ENCODE data around the gene DNAJC4. TPM values are rescaled to one million over a fixed set of nuclear protein-coding genes. Genes with fewer than 3 reads are reported as not detected.

Gene DNAJC4
- polyA plus RNA-seq, 1 donor (not counting 4 experiments of a cell fraction or from before 2014, with no cell fraction given), result 12.2 TPM

DNA sequence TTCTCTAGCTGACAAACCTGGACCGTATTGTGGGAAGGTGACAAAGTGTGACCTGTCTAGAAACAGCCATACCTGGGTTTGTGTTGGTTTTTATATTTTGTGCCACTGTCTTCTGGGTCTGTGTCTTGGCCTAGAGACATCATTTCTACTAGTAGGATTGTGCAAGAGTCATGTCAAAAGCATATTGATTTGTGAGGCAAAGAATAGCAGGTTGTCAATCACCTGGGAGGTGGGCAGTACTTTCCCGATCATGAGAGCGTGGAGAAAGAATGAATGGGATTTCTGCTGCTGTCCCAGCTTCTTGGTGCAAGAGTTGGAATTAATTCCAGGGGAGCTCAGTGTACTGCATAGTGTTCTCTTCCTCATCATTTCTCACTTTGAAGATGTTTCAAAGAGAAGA is 28.8 kb upstream of the DNAJC4 start:
- dilution Hi-C loops (cut with MboI; ENCODE audit: extremely low pct_ligation_motif_present, low sequenced_read_pairs), result no loop called here
- FAIRE-seq (no peak), DNase-seq (ENCODE audit: low read depth, low spot score) (no peak)
- no peaks in the 10 kb centered on the region for H3K9me3 ChIP-seq (ENCODE audit: control insufficient read depth, low read depth, low read length)
- peaks cover under 1% of the 10 kb centered on the region for H3K79me2 ChIP-seq (ENCODE audit: control insufficient read depth, insufficient read depth, low read length)
- H3K4me2 ChIP-seq (ENCODE audit: control insufficient read depth, extremely low read depth, insufficient read depth, low read depth, low read length), result no peak overlapping the region
- H3K36me3 ChIP-seq (ENCODE audit: control insufficient read depth in 2 of 2, extremely low read depth in 1 of 2, insufficient read depth in 2 of 2, low read length in 2 of 2), result peaks cover 44 to 74% of the 10 kb centered on the region in 2 experiments
- H3K4me3 ChIP-seq (ENCODE audit: control insufficient read depth in 2 of 3, extremely low read depth in 1 of 3, insufficient read depth in 2 of 3, low read depth in 1 of 3, low read length in 3 of 3), result no peak overlapping the region
- H3K9ac ChIP-seq (ENCODE audit: control insufficient read depth, extremely low read depth, insufficient read depth, low read length), result no peak overlapping the region
- H3K9me1 ChIP-seq (ENCODE audit: control insufficient read depth, extremely low read depth, insufficient read depth, low read length), result no peaks in the 10 kb centered on the region
- no peaks in the 10 kb centered on the region for H3K27me3 ChIP-seq (ENCODE audit: control insufficient read depth, extremely low read depth, insufficient read depth, low read length)
- TF ChIP-seq, protein P1, sequence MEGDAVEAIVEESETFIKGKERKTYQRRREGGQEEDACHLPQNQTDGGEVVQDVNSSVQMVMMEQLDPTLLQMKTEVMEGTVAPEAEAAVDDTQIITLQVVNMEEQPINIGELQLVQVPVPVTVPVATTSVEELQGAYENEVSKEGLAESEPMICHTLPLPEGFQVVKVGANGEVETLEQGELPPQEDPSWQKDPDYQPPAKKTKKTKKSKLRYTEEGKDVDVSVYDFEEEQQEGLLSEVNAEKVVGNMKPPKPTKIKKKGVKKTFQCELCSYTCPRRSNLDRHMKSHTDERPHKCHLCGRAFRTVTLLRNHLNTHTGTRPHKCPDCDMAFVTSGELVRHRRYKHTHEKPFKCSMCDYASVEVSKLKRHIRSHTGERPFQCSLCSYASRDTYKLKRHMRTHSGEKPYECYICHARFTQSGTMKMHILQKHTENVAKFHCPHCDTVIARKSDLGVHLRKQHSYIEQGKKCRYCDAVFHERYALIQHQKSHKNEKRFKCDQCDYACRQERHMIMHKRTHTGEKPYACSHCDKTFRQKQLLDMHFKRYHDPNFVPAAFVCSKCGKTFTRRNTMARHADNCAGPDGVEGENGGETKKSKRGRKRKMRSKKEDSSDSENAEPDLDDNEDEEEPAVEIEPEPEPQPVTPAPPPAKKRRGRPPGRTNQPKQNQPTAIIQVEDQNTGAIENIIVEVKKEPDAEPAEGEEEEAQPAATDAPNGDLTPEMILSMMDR (optimal IDR thresholded peaks at IDR 0.05 in 1 of 3, IDR thresholded peaks at IDR 0.05 in 1 of 3, conservative IDR thresholded peaks at IDR 0.05 in 1 of 3; ENCODE audit: extremely low read depth in 1 of 3, insufficient read depth in 2 of 3, low read length in 3 of 3), result no peak
- TF ChIP-seq EZH2 (IDR thresholded peaks at IDR 0.05; ENCODE audit: low read length), result no peak
- H3K4me1 ChIP-seq (ENCODE audit: control insufficient read depth, extremely low read depth, insufficient read depth, low read length), result no peaks in the 10 kb centered on the region
- peaks cover 17% of the 10 kb centered on the region for H4K20me1 ChIP-seq (ENCODE audit: control insufficient read depth, extremely low read depth, insufficient read depth, low read length)
- no peak overlapping the region for H3K27ac ChIP-seq (ENCODE audit: control insufficient read depth, insufficient read depth, low read length)
- no peak overlapping the region for H2AFZ ChIP-seq (ENCODE audit: control insufficient read depth, low read length)

DNA sequence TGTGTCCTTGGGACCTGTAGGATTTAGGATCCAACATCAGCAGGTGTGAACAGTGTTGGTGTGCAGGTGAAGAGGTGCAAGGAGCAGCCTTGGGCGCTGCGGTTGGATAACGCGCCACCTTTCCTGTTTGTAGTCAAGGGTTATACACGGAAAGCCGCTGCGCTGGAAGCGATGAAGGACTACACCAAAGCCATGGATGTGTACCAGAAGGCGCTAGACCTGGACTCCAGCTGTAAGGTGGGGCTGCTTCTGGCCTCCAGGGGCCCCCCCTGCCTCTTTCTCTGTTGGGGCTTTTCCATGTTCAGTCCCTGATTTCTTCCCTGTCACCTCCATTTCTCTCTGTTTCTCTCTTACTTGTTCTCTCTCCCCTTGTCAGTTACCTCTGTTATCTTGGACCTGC is 27.4 kb upstream of the DNAJC4 start:
- no peak for TF ChIP-seq EZH2 (IDR thresholded peaks at IDR 0.05; ENCODE audit: low read length)
- TF ChIP-seq, protein P1 (optimal IDR thresholded peaks at IDR 0.05 in 1 of 3, IDR thresholded peaks at IDR 0.05 in 1 of 3, conservative IDR thresholded peaks at IDR 0.05 in 1 of 3; ENCODE audit: extremely low read depth in 1 of 3, insufficient read depth in 2 of 3, low read length in 3 of 3), result no peak
- peaks cover 17% of the 10 kb centered on the region for H4K20me1 ChIP-seq (ENCODE audit: control insufficient read depth, extremely low read depth, insufficient read depth, low read length)
- FAIRE-seq, result no peak
- no peaks in the 10 kb centered on the region for H3K79me2 ChIP-seq (ENCODE audit: control insufficient read depth, insufficient read depth, low read length)
- no peak for DNase-seq (ENCODE audit: low read depth, low spot score)
- H3K36me3 ChIP-seq (ENCODE audit: control insufficient read depth in 2 of 2, extremely low read depth in 1 of 2, insufficient read depth in 2 of 2, low read length in 2 of 2), result peaks cover 38 to 60% of the 10 kb centered on the region in 2 experiments
- no peaks in the 10 kb centered on the region for H3K27me3 ChIP-seq (ENCODE audit: control insufficient read depth, extremely low read depth, insufficient read depth, low read length)
- no peaks in the 10 kb centered on the region for H3K9me1 ChIP-seq (ENCODE audit: control insufficient read depth, extremely low read depth, insufficient read depth, low read length)
- H2AFZ ChIP-seq (ENCODE audit: control insufficient read depth, low read length), result no peak overlapping the region
- dilution Hi-C loops (cut with MboI; ENCODE audit: extremely low pct_ligation_motif_present, low sequenced_read_pairs), result no loop called here
- H3K4me3 ChIP-seq (ENCODE audit: control insufficient read depth in 2 of 3, extremely low read depth in 1 of 3, insufficient read depth in 2 of 3, low read depth in 1 of 3, low read length in 3 of 3), result no peak overlapping the region
- no peak overlapping the region for H3K9ac ChIP-seq (ENCODE audit: control insufficient read depth, extremely low read depth, insufficient read depth, low read length)
- H3K4me2 ChIP-seq (ENCODE audit: control insufficient read depth, extremely low read depth, insufficient read depth, low read depth, low read length), result no peak overlapping the region
- no peaks in the 10 kb centered on the region for H3K9me3 ChIP-seq (ENCODE audit: control insufficient read depth, low read depth, low read length)
- no peaks in the 10 kb centered on the region for H3K4me1 ChIP-seq (ENCODE audit: control insufficient read depth, extremely low read depth, insufficient read depth, low read length)
- H3K27ac ChIP-seq (ENCODE audit: control insufficient read depth, insufficient read depth, low read length), result no peak overlapping the region
